22Rv1 (cell line): ENCODE results near the gene UCN.

ENCODE experiments used
- CTCF ChIP-seq: fragments of 450-650 bp; IDR thresholded peaks from 2 replicates; pipeline ENCODE4 v1.5.1; 2017; ENCODE audit warnings: mild to moderate bottlenecking
- ZFX ChIP-seq: fragments of 450-650 bp; IDR thresholded peaks from 2 replicates; pipeline ENCODE4 v1.6.1; 2017; ENCODE audit warnings: antibody characterized with exemption, borderline replicate concordance

- no peak for TF ChIP-seq CTCF
- no peak for TF ChIP-seq ZFX
Measured at GRCh38 chr2:27265536-27265870, 42.7 kb downstream of the UCN start.
